ENCODE data around the gene DEUP1. TPM values are rescaled to one million over a fixed set of nuclear protein-coding genes. Genes with fewer than 3 reads are reported as not detected.
"Not testable (repeated sequence)": the region's sequence is repeated elsewhere in the genome, so short reads cannot be mapped to it uniquely, and the experiment has no call there.

Gene DEUP1
- total RNA-seq, 2 donors from 2014 or later = 0.99 TPM; not detected in 1

DNA sequence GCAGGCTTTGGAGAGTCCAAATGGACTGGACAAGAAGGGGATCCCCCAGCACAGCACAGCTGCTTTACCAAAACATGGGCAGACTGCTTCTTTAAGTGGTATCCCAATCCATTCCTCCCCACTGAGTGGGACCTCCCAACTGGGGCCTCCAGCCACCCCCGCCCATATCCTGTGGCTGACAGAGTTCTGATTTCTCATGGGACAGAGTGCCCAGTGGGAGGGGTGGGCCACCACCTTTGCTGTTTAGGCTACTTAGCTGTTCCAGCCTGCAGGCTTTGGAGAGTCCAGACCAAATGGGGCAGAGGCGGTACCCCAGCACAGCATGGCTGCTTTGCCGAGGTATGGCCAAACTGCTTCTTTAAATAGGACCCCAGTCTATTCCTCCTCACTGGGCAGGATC lies 26.9 kb upstream of the DEUP1 start:
- H3K27me3 ChIP-seq = no peaks in the 10 kb centered on the region
- H3K27ac ChIP-seq = no peak overlapping the region
- DNase-seq = no peak
- intact Hi-C loops (cut with DNase I) = no loop called here
- 80 to 93% methylated on average over 1 to 3 of the region's 3 CpGs for WGBS, 2 donors
- H3K36me3 ChIP-seq (replicated peaks in 1 of 2; ENCODE audit: insufficient read depth in 1 of 2, low read depth in 2 of 2) = no peaks in the 10 kb centered on the region
- H3K9me3 ChIP-seq = no peaks in the 10 kb centered on the region
- no peak for ATAC-seq
- H3K4me3 ChIP-seq = no peak overlapping the region
- H3K4me1 ChIP-seq = no peaks in the 10 kb centered on the region
- no peak for TF ChIP-seq POLR2A (IDR thresholded peaks at IDR 0.05)
- TF ChIP-seq, protein P1, sequence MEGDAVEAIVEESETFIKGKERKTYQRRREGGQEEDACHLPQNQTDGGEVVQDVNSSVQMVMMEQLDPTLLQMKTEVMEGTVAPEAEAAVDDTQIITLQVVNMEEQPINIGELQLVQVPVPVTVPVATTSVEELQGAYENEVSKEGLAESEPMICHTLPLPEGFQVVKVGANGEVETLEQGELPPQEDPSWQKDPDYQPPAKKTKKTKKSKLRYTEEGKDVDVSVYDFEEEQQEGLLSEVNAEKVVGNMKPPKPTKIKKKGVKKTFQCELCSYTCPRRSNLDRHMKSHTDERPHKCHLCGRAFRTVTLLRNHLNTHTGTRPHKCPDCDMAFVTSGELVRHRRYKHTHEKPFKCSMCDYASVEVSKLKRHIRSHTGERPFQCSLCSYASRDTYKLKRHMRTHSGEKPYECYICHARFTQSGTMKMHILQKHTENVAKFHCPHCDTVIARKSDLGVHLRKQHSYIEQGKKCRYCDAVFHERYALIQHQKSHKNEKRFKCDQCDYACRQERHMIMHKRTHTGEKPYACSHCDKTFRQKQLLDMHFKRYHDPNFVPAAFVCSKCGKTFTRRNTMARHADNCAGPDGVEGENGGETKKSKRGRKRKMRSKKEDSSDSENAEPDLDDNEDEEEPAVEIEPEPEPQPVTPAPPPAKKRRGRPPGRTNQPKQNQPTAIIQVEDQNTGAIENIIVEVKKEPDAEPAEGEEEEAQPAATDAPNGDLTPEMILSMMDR (IDR thresholded peaks at IDR 0.05) = no peak

DNA sequence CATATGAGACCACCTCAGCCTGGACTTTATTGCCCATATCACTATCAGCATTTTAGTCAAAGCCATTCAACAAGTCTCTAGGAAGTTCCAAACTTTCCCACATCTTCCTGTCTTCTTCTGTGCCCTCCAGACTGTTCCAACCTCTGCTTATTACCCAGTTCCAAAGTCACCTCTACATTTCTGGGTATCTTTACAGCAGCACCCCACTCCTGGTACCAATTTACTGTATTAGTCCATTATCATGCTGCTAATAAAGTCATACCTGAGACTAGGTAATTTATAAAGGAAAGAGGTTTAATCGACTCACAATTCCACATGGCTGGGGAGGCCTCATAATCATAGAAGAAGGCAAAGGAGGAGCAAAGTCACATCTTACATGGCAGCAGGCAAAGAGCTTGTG lies 16.1 kb upstream of the DEUP1 start:
- intact Hi-C loops (cut with DNase I); DNase-seq; H3K9me3 ChIP-seq; ATAC-seq; H3K4me1 ChIP-seq; H3K4me3 ChIP-seq; H3K36me3 ChIP-seq (replicated peaks in 1 of 2; ENCODE audit: insufficient read depth in 1 of 2, low read depth in 2 of 2); H3K27me3 ChIP-seq; H3K27ac ChIP-seq: not testable (repeated sequence)
- 82 to 100% methylated on average over 1 of the region's 1 CpG for WGBS, 2 donors

DNA sequence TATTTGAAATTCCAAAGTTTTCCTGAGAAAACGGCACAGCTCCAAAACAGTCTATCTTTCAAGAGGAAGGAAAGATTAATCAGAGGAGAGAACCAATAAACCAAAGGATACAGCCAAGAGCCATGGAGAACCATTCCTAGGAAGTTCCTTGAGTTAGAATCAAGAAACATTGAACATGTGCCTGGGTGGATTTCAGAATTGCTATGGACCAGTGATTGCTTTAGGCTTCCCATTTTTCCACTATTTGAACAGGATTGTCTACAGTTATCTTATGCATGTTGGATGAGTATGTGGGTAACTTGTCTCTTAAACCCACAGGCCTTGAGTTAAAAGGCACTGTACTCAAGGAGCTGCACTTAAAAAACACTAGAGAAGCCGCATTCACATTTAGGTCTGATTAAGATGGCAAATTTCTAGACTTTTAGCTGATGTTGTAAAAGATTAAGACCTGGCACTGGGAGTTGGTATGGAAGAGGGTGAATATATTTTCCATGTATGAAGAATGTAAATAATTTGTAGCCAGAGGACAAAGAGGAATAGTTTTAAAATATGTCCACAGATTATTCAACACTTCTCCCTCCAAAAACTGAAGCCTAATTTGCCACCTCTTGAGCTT lies 11.2 kb upstream of the DEUP1 start:
- intact Hi-C loops (cut with DNase I) = no loop called here
- H3K9me3 ChIP-seq = peaks cover 0 to 6% (median 0%) of the 10 kb centered on the region in 3 donors
- DNase-seq = no peak
- H3K27ac ChIP-seq = no peak overlapping the region
- 47 to 95% methylated on average over 2 of the region's 2 CpGs for WGBS, 2 donors
- no peaks in the 10 kb centered on the region for H3K36me3 ChIP-seq (replicated peaks in 1 of 2; ENCODE audit: insufficient read depth in 1 of 2, low read depth in 2 of 2)
- H3K27me3 ChIP-seq = no peaks in the 10 kb centered on the region
- peaks cover 6% of the 10 kb centered on the region for H3K4me1 ChIP-seq
- no peak for TF ChIP-seq POLR2A (IDR thresholded peaks at IDR 0.05)
- TF ChIP-seq, protein P1 (IDR thresholded peaks at IDR 0.05) = no peak
- H3K4me3 ChIP-seq = no peak overlapping the region
- ATAC-seq = no peak

DNA sequence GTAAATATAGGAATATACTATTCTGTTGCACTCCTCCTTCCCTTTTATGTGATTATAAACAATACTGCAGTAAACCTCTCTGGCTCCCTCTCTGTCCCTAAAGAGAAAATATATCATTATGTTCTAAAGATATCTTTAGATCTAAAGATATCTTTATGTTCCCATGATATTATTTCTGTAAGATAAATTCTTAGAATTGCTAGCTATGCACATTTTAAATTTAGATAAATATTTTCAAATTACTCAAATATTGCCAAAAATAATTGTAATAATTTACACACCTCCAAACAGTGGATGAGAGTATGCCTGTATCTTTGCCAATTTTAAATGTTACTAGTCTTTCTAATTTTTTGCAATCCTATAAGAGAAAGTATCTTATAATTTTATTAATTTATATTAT lies 10.3 kb upstream of the DEUP1 start:
- Histone ChIP-seq H3K36me3 (replicated peaks in 1 of 2; ENCODE audit: insufficient read depth in 1 of 2, low read depth in 2 of 2) (no peaks in the 10 kb centered on the region), H3K27ac (no peak overlapping the region), H3K9me3 (peaks cover 0 to 6% (median 0%) of the 10 kb centered on the region in 3 donors), H3K4me3 (no peak overlapping the region), H3K27me3 (no peaks in the 10 kb centered on the region), H3K4me1 (peaks cover 6% of the 10 kb centered on the region)
- intact Hi-C loops (cut with DNase I) = no loop called here
- no peak for DNase-seq
- ATAC-seq = no peak
- TF ChIP-seq, protein P1 (IDR thresholded peaks at IDR 0.05) = no peak
- no peak for TF ChIP-seq POLR2A (IDR thresholded peaks at IDR 0.05)

- no peak for DNase-seq
- no peak overlapping the region for H3K27ac ChIP-seq
- TF ChIP-seq, protein P1 (IDR thresholded peaks at IDR 0.05) = no peak
- no peak for TF ChIP-seq POLR2A (IDR thresholded peaks at IDR 0.05)
- intact Hi-C loops (cut with DNase I) = no loop called here
- peaks cover 6% of the 10 kb centered on the region for H3K4me1 ChIP-seq
- 33 to 56% methylated on average over 2 of the region's 2 CpGs for WGBS, 2 donors
- peaks cover 0 to 6% (median 0%) of the 10 kb centered on the region in 3 donors for H3K9me3 ChIP-seq
- peak; percentile 53 for ATAC-seq
- H3K36me3 ChIP-seq (replicated peaks in 1 of 2; ENCODE audit: insufficient read depth in 1 of 2, low read depth in 2 of 2) = no peaks in the 10 kb centered on the region
- no peaks in the 10 kb centered on the region for H3K27me3 ChIP-seq
- no peak overlapping the region for H3K4me3 ChIP-seq
Observed at GRCh38 chr11:93322207-93322606, 8.3 kb upstream of the DEUP1 start.
